CD4-positive, alpha-beta T cell treated with Interleukin-21 for 1 hour (primary cell): ENCODE data around the gene HEPN1.
"Not testable (repeated sequence)": the region's sequence is repeated elsewhere in the genome, so short reads cannot be mapped to it uniquely, and the experiment has no call there.

Source experiments
- DNase-seq: peaks from one replicate; pipeline ENCODE4 v3.0.0-alpha.2; 2020

HEPN1 gene

GRCh38 chr11:124944565-124944964 is 25.5 kb downstream of the HEPN1 start:
- DNase-seq, result no peak

- DNase-seq, result no peak
Observed at GRCh38 chr11:124945826-124946225, 26.8 kb downstream of the HEPN1 start.

- DNase-seq, result no peak
Observed at GRCh38 chr11:124946735-124947141, 27.7 kb downstream of the HEPN1 start.

- peak; percentile 32 for DNase-seq
Observed at GRCh38 chr11:124950601-124951330, 31.7 kb downstream of the HEPN1 start.

GRCh38 chr11:124951341-124951740 is 32.3 kb downstream of the HEPN1 start:
- no peak for DNase-seq

- peak; percentile 95 for DNase-seq
Observed at GRCh38 chr11:124953753-124954589, 34.9 kb downstream of the HEPN1 start, which contains the start of gene CCDC15. Gene CCDC15 (plus strand): TSS chr11:124954202. CDS start chr11:124954733, 531 bp downstream.

- DNase-seq, result no peak
Observed at GRCh38 chr11:124954590-124954955, 35.5 kb downstream of the HEPN1 start.

GRCh38 chr11:124955035-124955434 is 36.0 kb downstream of the HEPN1 start:
- DNase-seq, result no peak

GRCh38 chr11:124961972-124962609 is 43.0 kb downstream of the HEPN1 start:
- DNase-seq, result peak; percentile 80

GRCh38 chr11:124968197-124968596 is 49.1 kb downstream of the HEPN1 start:
- DNase-seq, result not testable (repeated sequence)
